ENCODE measurements around the gene EPYC. TPM values are rescaled to one million over a fixed set of nuclear protein-coding genes. Genes with fewer than 3 reads are reported as not detected.

EPYC gene
- total and polyA plus RNA-seq, 2 of the 13 experiments (the other 11 are each of a cell fraction or from before 2014, with no cell fraction given): not detected

DNA sequence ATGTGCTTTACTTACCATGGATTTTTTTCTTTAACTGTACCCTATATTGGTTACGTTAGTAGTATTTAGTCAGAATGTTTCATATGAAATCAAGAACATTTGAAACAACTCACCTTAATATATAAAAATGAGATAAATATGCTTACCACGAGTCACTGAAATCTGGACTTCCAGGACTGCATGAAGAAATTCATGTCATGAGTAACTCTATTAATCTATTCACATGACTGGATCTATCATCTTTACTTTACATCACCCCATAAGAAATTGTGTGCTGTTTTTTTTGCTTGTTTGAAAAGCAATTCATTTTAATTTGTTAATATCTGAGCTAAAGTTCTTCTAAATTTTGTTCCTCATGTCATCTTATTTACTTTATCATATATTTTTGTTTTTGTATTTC, 5.2 kb downstream of the EPYC start:
- no peaks in the 10 kb centered on the region for H3K9me3 ChIP-seq (ENCODE audit: low read length)
- no peak overlapping the region for H3K4me2 ChIP-seq (ENCODE audit: low read depth, low read length)
- no peaks in the 10 kb centered on the region for H3K27me3 ChIP-seq (ENCODE audit: control insufficient read depth in 1 of 2, insufficient read depth in 2 of 2, low read length in 2 of 2)
- no peaks in the 10 kb centered on the region for H3K36me3 ChIP-seq (replicated peaks in 1 of 2; ENCODE audit: control insufficient read depth in 1 of 2, insufficient read depth in 2 of 2, low read length in 2 of 2)
- ATAC-seq: no peak
- TF ChIP-seq ATF1 (CRISPR knock-in tag; IDR thresholded peaks at IDR 0.05) (no peak), ZNF619 (CRISPR knock-in tag; IDR thresholded peaks at IDR 0.05) (no peak), ARNT (IDR thresholded peaks at IDR 0.05) (no peak), POLR2A (IDR thresholded peaks at IDR 0.05; ENCODE audit: insufficient read depth in 1 of 2, low read depth in 2 of 2, low read length in 2 of 2) (no peak), PPARG (CRISPR knock-in tag; conservative IDR thresholded peaks at IDR 0.05) (no peak), SCMH1 (CRISPR knock-in tag; IDR thresholded peaks at IDR 0.05; ENCODE audit: borderline replicate concordance) (no peak), RXRA (CRISPR knock-in tag; IDR thresholded peaks at IDR 0.05) (no peak), KDM1A (CRISPR knock-in tag; IDR thresholded peaks at IDR 0.05) (no peak), ZNF264 (CRISPR knock-in tag; IDR thresholded peaks at IDR 0.05) (no peak)
- TF ChIP-seq, protein P1, sequence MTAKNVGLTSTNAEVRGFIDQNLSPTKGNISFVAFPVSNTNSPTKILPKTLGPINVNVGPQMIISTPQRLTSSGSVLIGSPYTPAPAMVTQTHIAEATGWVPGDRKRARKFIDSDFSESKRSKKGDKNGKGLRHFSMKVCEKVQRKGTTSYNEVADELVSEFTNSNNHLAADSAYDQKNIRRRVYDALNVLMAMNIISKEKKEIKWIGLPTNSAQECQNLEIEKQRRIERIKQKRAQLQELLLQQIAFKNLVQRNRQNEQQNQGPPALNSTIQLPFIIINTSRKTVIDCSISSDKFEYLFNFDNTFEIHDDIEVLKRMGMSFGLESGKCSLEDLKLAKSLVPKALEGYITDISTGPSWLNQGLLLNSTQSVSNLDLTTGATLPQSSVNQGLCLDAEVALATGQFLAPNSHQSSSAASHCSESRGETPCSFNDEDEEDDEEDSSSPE (CRISPR knock-in tag; IDR thresholded peaks at IDR 0.05): no peak
- H4K20me1 ChIP-seq (ENCODE audit: insufficient read depth, low read length): no peaks in the 10 kb centered on the region
- ChIA-PET CTCF (ENCODE audit: low intra/inter-chr PET ratio, low total read pairs) (no interaction called here), POLR2A (no interaction called here)
- no peak overlapping the region for H3K9ac ChIP-seq (ENCODE audit: insufficient read depth, low read depth, low read length)
- no peaks in the 10 kb centered on the region for H3K4me1 ChIP-seq (ENCODE audit: insufficient read depth, low read length)
- WGBS (ENCODE audit: low lambda C conversion rate): 4% methylated on average over 2 of the region's 2 CpGs
- no TSS peak for BruUV-seq (replicated peaks)
- FAIRE-seq: no peak
- no peaks in the 10 kb centered on the region for H3K79me2 ChIP-seq (ENCODE audit: insufficient read depth, low read length)
- no peak overlapping the region for H3K4me3 ChIP-seq (replicated peaks in 1 of 3; ENCODE audit: insufficient read depth in 1 of 3, low read depth in 2 of 3, low read length in 3 of 3)
- DNase-seq (ENCODE audit: low spot score): no peak
- intact Hi-C loops (cut with micrococcal nuclease; ENCODE audit: unreplicated experiment) (no loop called here), in situ Hi-C loops (cut with HindIII; ENCODE audit: extremely low pct_ligation_motif_present, low pct_unique_long_range_greater_than_20kb) (no loop called here)
- H2AFZ ChIP-seq (ENCODE audit: low read length): no peak overlapping the region
- H3K27ac ChIP-seq (ENCODE audit: extremely low read length, insufficient read depth, low read length): no peak overlapping the region

DNA sequence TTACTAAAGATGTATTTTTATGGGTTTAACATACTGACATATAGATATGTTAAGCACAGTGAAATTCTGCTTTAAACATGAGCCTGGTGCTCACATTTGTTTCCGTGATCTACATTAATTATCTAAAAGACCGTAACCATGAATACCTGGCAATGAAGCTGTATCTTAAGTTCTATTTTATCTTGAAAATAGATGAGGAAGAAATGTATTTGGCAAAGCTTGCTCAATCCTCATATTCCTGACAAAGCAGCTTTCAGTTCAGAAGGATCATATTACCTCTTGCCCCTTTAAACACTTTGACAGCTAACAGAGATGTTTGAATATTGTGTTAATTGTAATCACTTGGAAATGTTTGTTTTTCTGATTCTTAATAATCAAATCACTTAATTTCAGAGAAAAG, 9.8 kb downstream of the EPYC start:
- in situ Hi-C loops (cut with HindIII; ENCODE audit: extremely low pct_ligation_motif_present, low pct_unique_long_range_greater_than_20kb): no loop called here
- ChIA-PET POLR2A (no interaction called here), CTCF (ENCODE audit: low intra/inter-chr PET ratio, low total read pairs) (no interaction called here)
- no peak overlapping the region for H3K27ac ChIP-seq (ENCODE audit: extremely low read length, insufficient read depth, low read length)
- H3K4me2 ChIP-seq (ENCODE audit: low read depth, low read length): no peak overlapping the region
- ATAC-seq (no peak), DNase-seq (ENCODE audit: low spot score) (no peak), FAIRE-seq (no peak)
- no peaks in the 10 kb centered on the region for H3K27me3 ChIP-seq (ENCODE audit: control insufficient read depth in 1 of 2, insufficient read depth in 2 of 2, low read length in 2 of 2)
- intact Hi-C loops (cut with micrococcal nuclease; ENCODE audit: unreplicated experiment): no loop called here
- H3K79me2 ChIP-seq (ENCODE audit: insufficient read depth, low read length): no peaks in the 10 kb centered on the region
- H3K4me3 ChIP-seq (replicated peaks in 1 of 3; ENCODE audit: insufficient read depth in 1 of 3, low read depth in 2 of 3, low read length in 3 of 3): no peak overlapping the region
- no TSS peak for BruUV-seq (replicated peaks)
- H3K36me3 ChIP-seq (replicated peaks in 1 of 2; ENCODE audit: control insufficient read depth in 1 of 2, insufficient read depth in 2 of 2, low read length in 2 of 2): no peaks in the 10 kb centered on the region
- H4K20me1 ChIP-seq (ENCODE audit: insufficient read depth, low read length): no peaks in the 10 kb centered on the region
- no peak overlapping the region for H3K9ac ChIP-seq (ENCODE audit: insufficient read depth, low read depth, low read length)
- H2AFZ ChIP-seq (ENCODE audit: low read length): no peak overlapping the region
- H3K9me3 ChIP-seq (ENCODE audit: low read length): no peaks in the 10 kb centered on the region
- 4% methylated on average over 2 of the region's 2 CpGs for WGBS (ENCODE audit: low lambda C conversion rate)
- H3K4me1 ChIP-seq (ENCODE audit: insufficient read depth, low read length): no peaks in the 10 kb centered on the region
- TF ChIP-seq ZNF260 (CRISPR knock-in tag; IDR thresholded peaks at IDR 0.05; ENCODE audit: borderline replicate concordance, low read depth) (no peak), ZNF616 (CRISPR knock-in tag; IDR thresholded peaks at IDR 0.05; ENCODE audit: low read depth) (no peak), ZNF772 (CRISPR knock-in tag; IDR thresholded peaks at IDR 0.05) (no peak), BRCA1 (CRISPR knock-in tag; IDR thresholded peaks at IDR 0.05) (no peak), NR1H2 (CRISPR knock-in tag; IDR thresholded peaks at IDR 0.05; ENCODE audit: borderline replicate concordance, low read depth) (no peak), ZNF749 (CRISPR knock-in tag; IDR thresholded peaks at IDR 0.05; ENCODE audit: borderline replicate concordance) (no peak), ZNF350 (CRISPR knock-in tag; IDR thresholded peaks at IDR 0.05; ENCODE audit: borderline replicate concordance, low read depth) (no peak)
- TF ChIP-seq, protein P2, sequence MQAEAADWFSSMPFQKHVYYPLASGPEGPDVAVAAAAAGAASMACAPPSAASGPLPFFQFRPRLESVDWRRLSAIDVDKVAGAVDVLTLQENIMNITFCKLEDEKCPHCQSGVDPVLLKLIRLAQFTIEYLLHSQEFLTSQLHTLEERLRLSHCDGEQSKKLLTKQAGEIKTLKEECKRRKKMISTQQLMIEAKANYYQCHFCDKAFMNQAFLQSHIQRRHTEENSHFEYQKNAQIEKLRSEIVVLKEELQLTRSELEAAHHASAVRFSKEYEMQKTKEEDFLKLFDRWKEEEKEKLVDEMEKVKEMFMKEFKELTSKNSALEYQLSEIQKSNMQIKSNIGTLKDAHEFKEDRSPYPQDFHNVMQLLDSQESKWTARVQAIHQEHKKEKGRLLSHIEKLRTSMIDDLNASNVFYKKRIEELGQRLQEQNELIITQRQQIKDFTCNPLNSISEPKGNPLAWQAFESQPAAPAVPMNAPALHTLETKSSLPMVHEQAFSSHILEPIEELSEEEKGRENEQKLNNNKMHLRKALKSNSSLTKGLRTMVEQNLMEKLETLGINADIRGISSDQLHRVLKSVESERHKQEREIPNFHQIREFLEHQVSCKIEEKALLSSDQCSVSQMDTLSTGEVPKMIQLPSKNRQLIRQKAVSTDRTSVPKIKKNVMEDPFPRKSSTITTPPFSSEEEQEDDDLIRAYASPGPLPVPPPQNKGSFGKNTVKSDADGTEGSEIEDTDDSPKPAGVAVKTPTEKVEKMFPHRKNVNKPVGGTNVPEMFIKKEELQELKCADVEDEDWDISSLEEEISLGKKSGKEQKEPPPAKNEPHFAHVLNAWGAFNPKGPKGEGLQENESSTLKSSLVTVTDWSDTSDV (CRISPR knock-in tag; IDR thresholded peaks at IDR 0.05): no peak
